DOHH2 (cell line): ENCODE data around the gene TSPAN1.

Source experiments
- H3F3A ChIP-seq: fragments of 200-600 bp; sonication (generic), shearing (Covaris generic); 2 replicates; pipeline ENCODE4 v1.6.0; 2016; ENCODE audit warnings: antibody characterized with exemption, mild to moderate bottlenecking; ENCODE audit not compliant: control insufficient read depth, insufficient read depth
- H3K27ac ChIP-seq: fragments of 200-600 bp; sonication (generic); 2 replicates; pipeline ENCODE4 v1.5.1; 2014; ENCODE audit warnings: low read depth, mild to moderate bottlenecking, low read length, moderate library complexity
- H3K27me3 ChIP-seq: fragments of 200-600 bp; sonication (generic); 2 replicates; pipeline ENCODE4 v1.6.1; 2014; ENCODE audit warnings: mild to moderate bottlenecking, low read length, mixed read lengths; ENCODE audit not compliant: control insufficient read depth
- H3K36me3 ChIP-seq: fragments of 200-600 bp; sonication (generic); 2 replicates; pipeline ENCODE4 v1.6.1; 2014; ENCODE audit warnings: mild to moderate bottlenecking, low read length, moderate library complexity, mixed read lengths; ENCODE audit not compliant: control insufficient read depth
- H3K4me1 ChIP-seq: fragments of 200-600 bp; sonication (generic); 2 replicates; pipeline ENCODE4 v1.6.1; 2014; ENCODE audit warnings: mild to moderate bottlenecking, low read length, mixed read lengths; ENCODE audit not compliant: control insufficient read depth
- H3K4me2 ChIP-seq: fragments of 200-600 bp; sonication (generic); 2 replicates; pipeline ENCODE4 v1.6.0; 2014; ENCODE audit warnings: mild to moderate bottlenecking, low read length, moderate library complexity
- H3K4me3 ChIP-seq: fragments of 200-600 bp; sonication (generic); 2 replicates; pipeline ENCODE4 v1.5.1; 2014; ENCODE audit warnings: mild to moderate bottlenecking, low read length, mixed read lengths
- H3K79me2 ChIP-seq: fragments of 200-600 bp; sonication (generic); 2 replicates; pipeline ENCODE4 v1.6.1; 2014; ENCODE audit warnings: mild to moderate bottlenecking, low read length, mixed read lengths; ENCODE audit not compliant: control insufficient read depth
- H3K9me2 ChIP-seq: fragments of 200-600 bp; sonication (generic); replicated peaks from 2 replicates; pipeline ENCODE4 v1.6.1; 2014; ENCODE audit warnings: mild to moderate bottlenecking, low read length, mixed read lengths; ENCODE audit not compliant: control insufficient read depth
- H3K9me3 ChIP-seq: fragments of 200-600 bp; sonication (generic); 2 replicates; pipeline ENCODE4 v1.6.1; 2014; ENCODE audit warnings: antibody characterized with exemption, low read length, mixed read lengths; ENCODE audit not compliant: control insufficient read depth, insufficient read depth
- H4K20me1 ChIP-seq: fragments of 200-600 bp; sonication (generic); 2 replicates; pipeline ENCODE4 v1.6.0; 2014; ENCODE audit warnings: low read depth, mild to moderate bottlenecking, antibody characterized with exemption, low read length, moderate library complexity; ENCODE audit not compliant: control insufficient read depth, insufficient read depth
- EZH2phosphoT487 ChIP-seq: fragments of 200-600 bp; sonication (generic); IDR thresholded peaks from 2 replicates; pipeline ENCODE4 v1.6.1; 2017; ENCODE audit warnings: borderline replicate concordance, mild to moderate bottlenecking, antibody characterized with exemption, low read length, moderate library complexity, mixed read lengths
- TF ChIP-seq, protein P1 (sequence below): fragments of 200-600 bp; sonication (generic); IDR thresholded peaks from one replicate; pipeline ENCODE4 v1.5.1; 2014; ENCODE audit warnings: antibody characterized with exemption, mild to moderate bottlenecking, low read depth, low read length; ENCODE audit not compliant: poor library complexity, severe bottlenecking

The TSPAN1 gene

GRCh38 chr1:46174448-46175231, at the start of gene TSPAN1:
TSPAN1 (plus strand) TSS chr1:46175087; CDS start chr1:46181108, 6,021 bp downstream.
- Histone ChIP-seq H3K4me2 (no peak within 1 kb of the TSS), H3K27ac (no peak within 1 kb of the TSS), H3K9me2 (no peaks in the 10 kb centered on the region), H3F3A (no peaks in the 10 kb centered on the region), H3K4me3 (no peak within 1 kb of the TSS), H3K36me3 (no peaks in the 10 kb centered on the region), H4K20me1 (no peaks in the 10 kb centered on the region), H3K4me1 (peaks cover 21% of the 10 kb centered on the region), H3K27me3 (no peaks in the 10 kb centered on the region), H3K79me2 (no peaks in the 10 kb centered on the region), H3K9me3 (no peaks in the 10 kb centered on the region)
- TF ChIP-seq EZH2phosphoT487 = no peak
- TF ChIP-seq, protein P1, sequence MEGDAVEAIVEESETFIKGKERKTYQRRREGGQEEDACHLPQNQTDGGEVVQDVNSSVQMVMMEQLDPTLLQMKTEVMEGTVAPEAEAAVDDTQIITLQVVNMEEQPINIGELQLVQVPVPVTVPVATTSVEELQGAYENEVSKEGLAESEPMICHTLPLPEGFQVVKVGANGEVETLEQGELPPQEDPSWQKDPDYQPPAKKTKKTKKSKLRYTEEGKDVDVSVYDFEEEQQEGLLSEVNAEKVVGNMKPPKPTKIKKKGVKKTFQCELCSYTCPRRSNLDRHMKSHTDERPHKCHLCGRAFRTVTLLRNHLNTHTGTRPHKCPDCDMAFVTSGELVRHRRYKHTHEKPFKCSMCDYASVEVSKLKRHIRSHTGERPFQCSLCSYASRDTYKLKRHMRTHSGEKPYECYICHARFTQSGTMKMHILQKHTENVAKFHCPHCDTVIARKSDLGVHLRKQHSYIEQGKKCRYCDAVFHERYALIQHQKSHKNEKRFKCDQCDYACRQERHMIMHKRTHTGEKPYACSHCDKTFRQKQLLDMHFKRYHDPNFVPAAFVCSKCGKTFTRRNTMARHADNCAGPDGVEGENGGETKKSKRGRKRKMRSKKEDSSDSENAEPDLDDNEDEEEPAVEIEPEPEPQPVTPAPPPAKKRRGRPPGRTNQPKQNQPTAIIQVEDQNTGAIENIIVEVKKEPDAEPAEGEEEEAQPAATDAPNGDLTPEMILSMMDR = no peak

GRCh38 chr1:46128344-46128743, 46.5 kb upstream of the TSPAN1 start:
- Histone ChIP-seq H3K4me3 (no peak overlapping the region), H3K4me1 (peaks cover 18% of the 10 kb centered on the region), H3K79me2 (peaks cover 4% of the 10 kb centered on the region), H3K36me3 (no peaks in the 10 kb centered on the region), H3K27me3 (peaks cover 5% of the 10 kb centered on the region), H4K20me1 (no peaks in the 10 kb centered on the region), H3K27ac (no peak overlapping the region), H3K9me3 (no peaks in the 10 kb centered on the region), H3K9me2 (no peaks in the 10 kb centered on the region), H3F3A (no peaks in the 10 kb centered on the region), H3K4me2 (no peak overlapping the region)
- TF ChIP-seq, protein P1 = no peak
- TF ChIP-seq EZH2phosphoT487 = no peak

DNA sequence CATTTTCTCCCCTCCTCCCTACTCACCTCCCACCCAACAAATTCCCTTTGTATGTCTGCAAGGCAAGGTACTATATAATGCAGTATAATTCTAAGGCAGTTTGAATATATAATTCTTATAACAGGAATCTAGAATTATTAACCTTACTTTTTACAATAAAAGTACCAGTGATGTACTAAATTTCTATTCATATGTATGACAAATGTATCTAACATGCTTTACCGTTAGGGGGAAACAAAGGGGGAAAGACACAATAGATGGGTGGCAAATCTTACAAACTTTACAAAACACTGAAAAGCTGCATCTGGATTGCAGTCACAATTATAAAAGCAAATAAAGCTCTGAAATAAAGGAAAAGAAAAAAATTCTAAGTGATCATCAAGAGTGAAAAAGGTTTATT, 44.8 kb upstream of the TSPAN1 start:
- peaks cover 4% of the 10 kb centered on the region for H3K79me2 ChIP-seq
- no peaks in the 10 kb centered on the region for H4K20me1 ChIP-seq
- H3K36me3 ChIP-seq = no peaks in the 10 kb centered on the region
- peak overlapping the region; percentile 77 for H3K4me2 ChIP-seq
- no peaks in the 10 kb centered on the region for H3K9me2 ChIP-seq
- H3K9me3 ChIP-seq = no peaks in the 10 kb centered on the region
- H3K27ac ChIP-seq = no peak overlapping the region
- TF ChIP-seq, protein P1 = peak; percentile 29
- TF ChIP-seq EZH2phosphoT487 = no peak
- peak overlapping the region; percentile 75 for H3K4me3 ChIP-seq
- peaks cover 5% of the 10 kb centered on the region for H3K27me3 ChIP-seq
- peaks cover 28% of the 10 kb centered on the region for H3K4me1 ChIP-seq
- H3F3A ChIP-seq = no peaks in the 10 kb centered on the region; the same call in 1 of the 2 replicates
